GM20000 (cell line): ENCODE data around the gene COPB2.

ENCODE experiments used
- DNase-seq: peaks from one replicate; pipeline ENCODE4 v3.0.0; 2012; ENCODE audit warnings: low spot score
- TF ChIP-seq, protein P1 (sequence below): IDR thresholded peaks from 2 replicates; pipeline ENCODE4 v1.5.1; 2012; ENCODE audit warnings: mild to moderate bottlenecking, control low read depth; ENCODE audit errors: extremely low read depth, missing control alignments

The COPB2 gene

GRCh38 chr3:139389552-139390368 is at the start of gene COPB2:
TSS of gene COPB2 (minus strand) at chr3:139389647. CDS start at chr3:139389550, 97 bp downstream.
- TF ChIP-seq, protein P1, sequence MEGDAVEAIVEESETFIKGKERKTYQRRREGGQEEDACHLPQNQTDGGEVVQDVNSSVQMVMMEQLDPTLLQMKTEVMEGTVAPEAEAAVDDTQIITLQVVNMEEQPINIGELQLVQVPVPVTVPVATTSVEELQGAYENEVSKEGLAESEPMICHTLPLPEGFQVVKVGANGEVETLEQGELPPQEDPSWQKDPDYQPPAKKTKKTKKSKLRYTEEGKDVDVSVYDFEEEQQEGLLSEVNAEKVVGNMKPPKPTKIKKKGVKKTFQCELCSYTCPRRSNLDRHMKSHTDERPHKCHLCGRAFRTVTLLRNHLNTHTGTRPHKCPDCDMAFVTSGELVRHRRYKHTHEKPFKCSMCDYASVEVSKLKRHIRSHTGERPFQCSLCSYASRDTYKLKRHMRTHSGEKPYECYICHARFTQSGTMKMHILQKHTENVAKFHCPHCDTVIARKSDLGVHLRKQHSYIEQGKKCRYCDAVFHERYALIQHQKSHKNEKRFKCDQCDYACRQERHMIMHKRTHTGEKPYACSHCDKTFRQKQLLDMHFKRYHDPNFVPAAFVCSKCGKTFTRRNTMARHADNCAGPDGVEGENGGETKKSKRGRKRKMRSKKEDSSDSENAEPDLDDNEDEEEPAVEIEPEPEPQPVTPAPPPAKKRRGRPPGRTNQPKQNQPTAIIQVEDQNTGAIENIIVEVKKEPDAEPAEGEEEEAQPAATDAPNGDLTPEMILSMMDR = no peak
- DNase-seq = peak; percentile 91

- DNase-seq = no peak
- TF ChIP-seq, protein P1 = no peak
These were observed 45.4 kb upstream of the COPB2 start for GRCh38 chr3:139434764-139435307.

- DNase-seq = no peak
- TF ChIP-seq, protein P1 = no peak
These were observed 44.8 kb upstream of the COPB2 start for GRCh38 chr3:139434228-139434627.

- TF ChIP-seq, protein P1 = no peak
- no peak for DNase-seq
These were observed 43.6 kb upstream of the COPB2 start for GRCh38 chr3:139433089-139433488.

GRCh38 chr3:139430493-139430892 is 41.0 kb upstream of the COPB2 start:
- no peak for DNase-seq
- TF ChIP-seq, protein P1 = no peak

DNA sequence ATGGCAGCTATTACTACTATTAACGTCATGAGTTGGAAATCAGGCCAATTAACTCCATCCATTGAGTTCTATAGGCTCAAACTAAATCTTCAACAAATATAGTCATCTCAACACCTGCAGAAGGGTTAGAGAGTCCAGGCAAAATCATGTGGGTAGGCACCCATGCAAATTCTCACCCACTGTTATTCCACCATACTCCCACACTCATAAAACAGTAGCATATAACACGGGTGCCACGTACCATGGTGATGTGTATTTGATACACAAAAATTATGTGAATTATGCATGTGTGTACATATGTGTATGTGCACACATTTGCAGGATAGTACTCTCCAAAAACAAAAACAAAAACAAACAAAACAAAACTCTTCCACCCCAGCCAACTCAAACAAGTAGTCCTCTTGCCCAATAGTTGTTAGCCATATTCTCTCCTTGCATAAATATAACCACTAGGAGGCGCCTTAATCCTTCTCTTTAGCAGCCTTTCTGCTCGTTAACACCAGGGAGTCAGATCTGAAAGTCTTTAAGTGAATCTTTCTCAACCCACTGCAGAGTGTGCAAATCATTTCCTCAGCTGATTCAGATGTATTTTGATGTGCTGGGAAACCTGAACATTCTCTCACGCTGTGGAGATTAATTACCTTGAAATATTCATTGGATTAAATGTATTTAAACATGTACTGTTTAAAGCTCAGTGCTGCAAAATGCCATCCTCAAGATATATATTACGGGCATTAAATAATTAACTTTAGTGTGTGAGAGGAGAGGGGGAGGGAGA is 38.0 kb upstream of the COPB2 start:
- peak; percentile 66 for DNase-seq
- TF ChIP-seq, protein P1 = peak; percentile 31
